Thymus (tissue), 14 donors: ENCODE results near the gene CLEC1A. TPM values are rescaled to one million over a fixed set of nuclear protein-coding genes. Genes with fewer than 3 reads are reported as not detected.

Experiments
- DNase-seq, 9 donors: peaks; one replicate each; pipeline ENCODE4 v3.0.0-alpha.2; 2013; ENCODE audit warnings: low spot score in 9 of 9, low read depth in 6 of 9, missing footprints in 1 of 9
- H3K27ac ChIP-seq, 2 donors: one replicate each; pipeline ENCODE4 v1.5.1; 2013; ENCODE audit warnings: control low read depth in 1 of 2, low read depth in 1 of 2, low read length in 1 of 2, mild to moderate bottlenecking in 1 of 2, moderate library complexity in 1 of 2
- H3K27me3 ChIP-seq, 2 donors: one replicate each; pipeline ENCODE4 v1.5.1; 2013; ENCODE audit warnings: low read length in 1 of 2; ENCODE audit not compliant: control insufficient read depth in 2 of 2, insufficient read depth in 1 of 2
- H3K36me3 ChIP-seq, 2 donors: one replicate each; pipeline ENCODE4 v1.5.1; 2013; ENCODE audit warnings: low read length in 1 of 2, mild to moderate bottlenecking in 1 of 2, moderate library complexity in 1 of 2; ENCODE audit not compliant: control insufficient read depth in 2 of 2, insufficient read depth in 2 of 2
- H3K4me1 ChIP-seq, 2 donors: one replicate each; pipeline ENCODE4 v1.5.1; 2013; ENCODE audit warnings: low read length in 2 of 2; ENCODE audit not compliant: control insufficient read depth in 2 of 2, insufficient read depth in 2 of 2
- H3K4me3 ChIP-seq, 2 donors: one replicate each; pipeline ENCODE4 v1.5.1; 2013; ENCODE audit warnings: low read length in 2 of 2, control low read depth in 1 of 2, mild to moderate bottlenecking in 1 of 2
- H3K9me3 ChIP-seq, 2 donors: one replicate each; pipeline ENCODE4 v1.5.1; 2013; ENCODE audit warnings: low read length in 1 of 2, mild to moderate bottlenecking in 1 of 2; ENCODE audit not compliant: control insufficient read depth in 2 of 2, insufficient read depth in 1 of 2
- WGBS: extraction: QIAGEN DNeasy Blood & Tissue Kit; methylation state at CpG from one replicate; pipeline ENCODE4 v1.1.7; 2013; 5-methylcytosine and 5-hydroxymethylcytosine counted together
- long read RNA-seq, 10 donors: transcript quantifications; one replicate each; lab custom pipeline, GENCODE V29; 2026
- polyA plus RNA-seq: library from polyadenylated mRNA; stranded (reverse); fragments of 200-250 nt; gene quantifications from one replicate; pipeline ENCODE4 v1.2.3, GENCODE V29; 2013
- total RNA-seq: library from RNA; stranded (reverse); fragments of 120-200 nt; gene quantifications from one replicate; pipeline ENCODE4 v1.2.4, GENCODE V29; 2013
- donor health status: healthy.

The CLEC1A gene, protein sequence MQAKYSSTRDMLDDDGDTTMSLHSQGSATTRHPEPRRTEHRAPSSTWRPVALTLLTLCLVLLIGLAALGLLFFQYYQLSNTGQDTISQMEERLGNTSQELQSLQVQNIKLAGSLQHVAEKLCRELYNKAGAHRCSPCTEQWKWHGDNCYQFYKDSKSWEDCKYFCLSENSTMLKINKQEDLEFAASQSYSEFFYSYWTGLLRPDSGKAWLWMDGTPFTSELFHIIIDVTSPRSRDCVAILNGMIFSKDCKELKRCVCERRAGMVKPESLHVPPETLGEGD
- 42.5 TPM for total RNA-seq
- 36.0 TPM for polyA plus RNA-seq
- long read RNA-seq, donor 1: 0 reads
- long read RNA-seq, donor 2: 0 reads
- long read RNA-seq, donor 3, transcript CLEC1A-201 (6 exons, 2,685 nt): major isoform, 11 of 14 reads
- long read RNA-seq, donor 3, partial matches to known transcripts: 0 of 14 reads
- long read RNA-seq, donor 3, other reads (novel, unspliced or antisense): 0 of 14 reads
- long read RNA-seq, donor 4, transcript CLEC1A-201 (6 exons, 2,685 nt): major isoform, 9 of 12 reads
- long read RNA-seq, donor 4, partial matches to known transcripts: 0 of 12 reads
- long read RNA-seq, donor 4, other reads (novel, unspliced or antisense): 0 of 12 reads
- long read RNA-seq, donor 5, transcript CLEC1A-201 (6 exons, 2,685 nt): major isoform, 18 of 25 reads
- long read RNA-seq, donor 5, partial matches to known transcripts: 0 of 25 reads
- long read RNA-seq, donor 5, other reads (novel, unspliced or antisense): 5 of 25 reads
- long read RNA-seq, donor 6, partial matches to known transcripts: 0 of 1 reads
- long read RNA-seq, donor 6, other reads (novel, unspliced or antisense): 0 of 1 reads
- long read RNA-seq, donor 7, transcript CLEC1A-204 (5 exons, 1,686 nt): major isoform, 5 of 10 reads
- long read RNA-seq, donor 7, transcript CLEC1A-201 (6 exons, 2,685 nt): major isoform, 5 of 10 reads
- long read RNA-seq, donor 7, partial matches to known transcripts: 0 of 10 reads
- long read RNA-seq, donor 7, other reads (novel, unspliced or antisense): 0 of 10 reads
- long read RNA-seq, donor 8, partial matches to known transcripts: 0 of 3 reads
- long read RNA-seq, donor 8, other reads (novel, unspliced or antisense): 0 of 3 reads
- long read RNA-seq, donor 9, partial matches to known transcripts: 0 of 5 reads
- long read RNA-seq, donor 9, other reads (novel, unspliced or antisense): 0 of 5 reads
- long read RNA-seq, donor 10, transcript CLEC1A-201 (6 exons, 2,685 nt): major isoform, 6 of 7 reads
- long read RNA-seq, donor 10, partial matches to known transcripts: 0 of 7 reads
- long read RNA-seq, donor 10, other reads (novel, unspliced or antisense): 0 of 7 reads

DNA sequence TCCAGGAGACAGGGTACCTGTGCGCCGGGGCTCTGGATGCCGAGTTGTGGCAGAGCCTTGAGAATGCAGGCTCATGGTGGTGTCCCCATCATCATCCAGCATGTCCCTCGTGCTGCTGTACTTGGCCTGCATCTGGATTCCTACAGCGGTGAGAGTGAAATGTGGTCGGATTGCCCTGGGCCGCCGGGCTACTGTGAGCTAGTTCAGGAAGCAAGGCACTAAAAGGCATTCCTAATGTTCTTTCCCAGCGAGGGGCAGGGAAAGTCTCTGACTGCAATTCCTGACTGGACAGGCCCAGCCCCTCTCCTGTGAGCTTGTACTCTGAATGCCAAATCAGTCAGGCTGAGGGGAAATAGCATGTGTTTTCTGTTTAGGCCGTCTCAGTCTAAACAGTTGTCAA, at the start of gene CLEC1A:
Gene CLEC1A, minus strand, starts transcription at position 195 of the 400 bp plus-strand sequence. Its CDS starts 63 bp downstream, at position 132.
- DNase-seq: no peak
- 87% methylated on average over 10 of the region's 10 CpGs for WGBS
- Histone ChIP-seq H3K9me3 (no peaks in the 10 kb centered on the region), H3K27me3 (no peaks in the 10 kb centered on the region), H3K4me1 (peaks cover 0 to 3% of the 10 kb centered on the region in 2 donors), H3K36me3 (no peaks in the 10 kb centered on the region), H3K4me3 (peak within 1 kb of the TSS in 1 of 2 donors; percentile 11), H3K27ac (peak within 1 kb of the TSS; percentile 49 to 55)

DNA sequence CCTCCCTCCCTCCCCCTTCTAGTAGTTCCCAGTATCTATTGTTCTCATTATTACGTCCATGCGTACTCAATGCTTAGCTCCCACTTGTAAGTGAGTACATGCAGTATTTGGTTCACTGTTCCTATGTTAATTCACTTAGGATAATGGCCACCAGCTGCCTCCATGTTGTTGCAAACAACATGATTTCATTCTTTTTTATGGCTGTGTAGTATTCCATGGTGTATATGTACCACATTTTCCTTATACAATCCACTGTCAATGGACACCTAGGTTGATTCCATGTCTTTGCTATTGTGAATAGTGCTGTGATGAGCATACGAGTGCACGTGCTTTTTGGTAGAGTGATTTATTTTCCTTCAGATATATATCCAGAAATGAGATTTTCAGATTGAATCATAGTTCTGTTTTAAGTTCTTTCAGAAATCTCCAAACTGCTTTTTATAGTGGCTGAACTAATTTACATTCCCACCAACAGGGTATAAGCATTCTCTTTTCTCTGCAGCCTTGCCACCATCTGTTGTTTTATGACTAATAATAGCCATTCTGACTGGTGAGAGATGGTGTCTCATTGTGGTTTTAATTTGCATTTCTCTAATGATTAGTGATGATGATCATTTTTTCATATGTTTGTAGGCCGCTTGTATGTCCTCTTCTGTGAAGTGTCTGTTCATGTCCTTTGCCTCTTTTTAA, 49.1 kb upstream of the CLEC1A start:
- Histone ChIP-seq H3K27ac (no peak overlapping the region), H3K9me3 (no peaks in the 10 kb centered on the region), H3K36me3 (no peaks in the 10 kb centered on the region), H3K27me3 (no peaks in the 10 kb centered on the region), H3K4me1 (no peaks in the 10 kb centered on the region), H3K4me3 (no peak overlapping the region)
- WGBS: 97% methylated on average over 5 of the region's 5 CpGs
- DNase-seq: no peak

DNA sequence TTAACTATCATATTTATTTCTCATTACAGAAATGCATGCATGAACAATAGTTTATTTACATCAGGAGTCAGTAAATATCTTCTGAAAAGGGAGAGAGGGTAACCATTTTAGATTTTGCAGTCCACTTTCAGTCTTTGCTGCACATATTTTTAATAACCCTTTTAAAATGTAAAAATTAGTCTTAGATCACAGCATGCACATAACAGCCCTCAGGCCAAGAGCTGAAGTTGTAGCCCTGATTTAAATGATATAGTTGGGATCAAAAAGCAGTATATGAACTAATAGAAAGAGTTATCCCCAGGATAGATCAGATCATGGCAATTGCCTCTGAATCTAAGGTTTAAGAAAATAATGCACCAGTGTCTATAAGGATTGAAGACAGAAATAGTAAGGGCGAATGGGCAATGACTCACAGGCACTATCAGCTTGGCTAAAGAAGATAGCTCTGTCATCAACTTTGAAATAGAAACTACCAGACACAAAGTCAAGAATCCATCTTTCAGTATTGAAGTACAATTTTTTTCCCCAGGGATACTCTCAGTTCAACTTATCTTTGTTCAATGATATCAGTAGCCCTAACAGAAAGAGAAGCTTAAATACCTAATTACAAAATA, 44.3 kb upstream of the CLEC1A start:
- Histone ChIP-seq H3K27ac (no peak overlapping the region), H3K27me3 (no peaks in the 10 kb centered on the region), H3K36me3 (no peaks in the 10 kb centered on the region), H3K4me3 (no peak overlapping the region), H3K4me1 (no peaks in the 10 kb centered on the region), H3K9me3 (no peaks in the 10 kb centered on the region)
- no peak for DNase-seq
- WGBS: 52% methylated on average over 1 of the region's 1 CpG

DNA sequence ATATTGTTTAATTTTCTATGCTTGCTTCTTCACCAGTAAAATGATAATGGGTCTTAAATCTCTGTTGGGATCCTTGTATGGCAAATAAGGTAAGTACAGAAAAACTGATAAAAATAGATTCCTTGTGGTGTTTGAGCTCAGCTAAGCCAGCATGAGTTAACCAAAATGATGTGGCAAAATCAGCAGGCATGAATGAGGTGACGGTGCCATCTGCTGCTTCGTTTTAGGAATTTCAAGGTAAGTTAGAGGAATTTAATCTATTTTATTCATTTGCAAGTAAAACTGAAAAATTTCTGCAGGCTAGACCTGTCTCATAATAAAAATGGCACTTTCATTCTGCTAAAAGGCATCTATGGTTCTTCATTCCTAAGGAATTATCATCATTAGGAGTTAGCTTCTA, 41.2 kb upstream of the CLEC1A start:
- no peaks in the 10 kb centered on the region for H3K9me3 ChIP-seq
- DNase-seq: peak in 8 of 9 donors; percentile 18 to 74 (median 48)
- no peaks in the 10 kb centered on the region for H3K4me1 ChIP-seq
- no peaks in the 10 kb centered on the region for H3K27me3 ChIP-seq
- H3K4me3 ChIP-seq: no peak overlapping the region
- 10% methylated on average over 2 of the region's 2 CpGs for WGBS
- no peak overlapping the region for H3K27ac ChIP-seq
- no peaks in the 10 kb centered on the region for H3K36me3 ChIP-seq

DNA sequence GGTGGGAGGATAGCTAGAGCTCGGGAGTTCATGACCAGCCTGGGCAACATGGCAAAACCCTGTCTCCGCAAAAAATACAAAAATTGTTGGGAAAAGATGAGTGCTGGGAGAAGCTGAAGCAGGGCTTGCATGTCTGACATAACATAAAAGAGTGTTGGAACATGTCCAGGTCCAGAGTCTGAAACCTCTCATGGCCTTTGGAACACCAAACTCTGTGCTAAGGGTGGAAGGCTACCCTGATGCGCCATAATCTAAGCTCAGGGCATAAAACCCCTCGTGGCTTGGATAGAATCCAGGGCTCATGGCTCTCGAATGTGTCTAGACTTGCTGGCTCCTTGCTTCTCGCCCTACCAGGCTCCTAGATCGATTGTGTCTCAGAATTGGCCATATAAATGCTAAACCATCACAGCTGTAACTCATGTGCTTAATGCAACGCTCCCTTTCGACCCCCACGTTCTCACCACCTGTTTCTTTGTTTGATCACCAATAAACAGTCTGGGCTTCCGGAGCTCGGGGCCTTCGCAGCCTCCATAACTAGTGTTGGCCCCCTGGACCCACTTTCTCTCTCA, 37.9 kb upstream of the CLEC1A start:
- H3K4me3 ChIP-seq: no peak overlapping the region
- H3K4me1 ChIP-seq: no peaks in the 10 kb centered on the region
- no peaks in the 10 kb centered on the region for H3K27me3 ChIP-seq
- whole genome bisulfite sequencing: 92% methylated on average over 13 of the region's 13 CpGs
- DNase-seq: no peak
- H3K9me3 ChIP-seq: no peaks in the 10 kb centered on the region
- H3K36me3 ChIP-seq: no peaks in the 10 kb centered on the region
- no peak overlapping the region for H3K27ac ChIP-seq

DNA sequence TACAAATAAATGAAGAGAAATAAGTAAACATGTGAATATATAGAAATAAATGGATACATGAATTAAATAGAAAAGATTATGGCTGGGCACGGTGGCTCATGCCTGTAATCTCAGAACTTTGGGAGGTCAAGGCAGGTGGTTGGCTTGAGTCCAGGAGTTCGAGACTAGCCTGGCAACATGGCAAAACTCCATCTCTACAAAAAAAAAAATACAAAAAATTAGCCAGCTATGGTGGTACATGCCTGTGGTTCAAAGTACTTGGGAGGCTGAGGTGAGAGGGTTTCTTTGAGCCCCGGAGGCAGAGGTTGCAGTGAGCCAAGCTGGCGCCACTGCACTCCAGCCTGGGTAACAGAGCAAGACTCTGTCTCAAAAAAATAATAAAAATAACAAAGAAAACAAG, 36.3 kb upstream of the CLEC1A start:
- WGBS: 96% methylated on average over 4 of the region's 4 CpGs
- Histone ChIP-seq H3K9me3 (no peaks in the 10 kb centered on the region), H3K4me1 (no peaks in the 10 kb centered on the region), H3K4me3 (no peak overlapping the region), H3K36me3 (no peaks in the 10 kb centered on the region), H3K27me3 (no peaks in the 10 kb centered on the region), H3K27ac (no peak overlapping the region)
- DNase-seq: no peak

DNA sequence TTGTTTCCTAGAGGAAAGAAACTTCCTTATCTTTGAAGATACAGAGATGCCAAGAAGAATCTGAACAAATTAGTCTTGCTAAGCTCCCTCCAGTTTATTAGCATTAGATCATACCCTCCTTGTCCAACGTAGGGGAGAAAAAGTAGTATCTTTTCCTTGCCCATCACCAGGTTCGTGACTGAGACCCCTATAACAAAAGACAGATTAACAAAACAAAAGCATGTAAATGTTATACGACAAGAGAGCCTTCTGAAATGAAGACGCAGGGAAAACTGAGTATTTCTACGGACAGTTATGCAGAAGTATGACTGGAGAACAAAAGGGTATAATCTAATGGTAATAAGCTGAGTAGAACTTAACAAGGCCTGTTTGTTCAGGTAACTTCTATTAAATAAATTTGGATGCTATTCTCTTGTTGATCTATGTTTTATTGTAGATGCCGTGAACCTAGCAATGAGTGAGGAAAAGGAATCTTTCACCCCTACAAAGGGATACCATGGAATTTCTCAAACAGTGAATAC, 34.1 kb upstream of the CLEC1A start:
- H3K9me3 ChIP-seq: no peaks in the 10 kb centered on the region
- H3K4me3 ChIP-seq: no peak overlapping the region
- no peaks in the 10 kb centered on the region for H3K27me3 ChIP-seq
- H3K4me1 ChIP-seq: no peaks in the 10 kb centered on the region
- H3K27ac ChIP-seq: no peak overlapping the region
- no peak for DNase-seq
- no peaks in the 10 kb centered on the region for H3K36me3 ChIP-seq
- 97% methylated on average over 6 of the region's 6 CpGs for WGBS
